Panc1 (cell line): ENCODE results near the gene SDF4.

Source experiments
- CTCF ChIP-seq: fragments of 450-650 bp; IDR thresholded peaks from 2 replicates; pipeline ENCODE4 v1.5.1; 2017; ENCODE audit warnings: mild to moderate bottlenecking
- POLR2AphosphoS5 ChIP-seq: IDR thresholded peaks from 2 replicates; pipeline ENCODE4 v1.6.1; 2012; ENCODE audit warnings: mild to moderate bottlenecking, low read depth, low read length, moderate library complexity
- REST ChIP-seq, 2 experiments: IDR thresholded peaks; 2 replicates each; pipeline ENCODE4 v1.6.1; 2011 to 2012; ENCODE audit warnings: low read depth in 2 of 2, control low read depth in 1 of 2, low read length in 1 of 2, mild to moderate bottlenecking in 1 of 2, moderate library complexity in 1 of 2; ENCODE audit not compliant: insufficient read depth in 1 of 2
- TCF7L2 ChIP-seq: IDR thresholded peaks from 2 replicates; pipeline ENCODE4 v1.6.1; 2011; ENCODE audit warnings: mild to moderate bottlenecking, low read depth, low read length, inconsistent platforms

- TF ChIP-seq CTCF (no peak), POLR2AphosphoS5 (no peak), TCF7L2 (no peak), REST (IDR thresholded peaks at IDR 0.05; ENCODE audit: insufficient read depth in 1 of 2, low read depth in 2 of 2, low read length in 1 of 2) (no peak)
Observed at GRCh38 chr1:1221887-1222574, 9.8 kb downstream of the SDF4 start.
